NB4 (cell line): ENCODE measurements around the gene HEMK1.

Source experiments
- DNase-seq: peaks from one replicate; pipeline ENCODE4 v3.0.0; 2010; ENCODE audit warnings: low read depth
- H3K4me3 ChIP-seq: one replicate; pipeline ENCODE4 v1.5.1; 2011; ENCODE audit warnings: mild to moderate bottlenecking, low read depth, low read length, moderate library complexity
- CTCF ChIP-seq: IDR thresholded peaks from one replicate; pipeline ENCODE4 v1.5.1; 2012; ENCODE audit warnings: low read depth, low read length
- MAX ChIP-seq: IDR thresholded peaks from 2 replicates; pipeline ENCODE4 v1.6.1; 2011; ENCODE audit warnings: low read depth, low read length
- MYC ChIP-seq: IDR thresholded peaks from 2 replicates; pipeline ENCODE4 v1.6.1; 2011; ENCODE audit warnings: low read depth, low read length
- POLR2A ChIP-seq: IDR thresholded peaks from 2 replicates; pipeline ENCODE4 v1.6.1; 2011; ENCODE audit warnings: mild to moderate bottlenecking; ENCODE audit not compliant: insufficient read length; ENCODE audit errors: extremely low read depth

The HEMK1 gene

GRCh38 chr3:50583897-50584296 lies 14.6 kb downstream of the HEMK1 start:
- DNase-seq, result no peak
- no peak overlapping the region for H3K4me3 ChIP-seq
- TF ChIP-seq POLR2A (no peak), MYC (no peak), MAX (no peak), CTCF (no peak)

GRCh38 chr3:50584391-50584790 lies 15.1 kb downstream of the HEMK1 start:
- H3K4me3 ChIP-seq, result no peak overlapping the region
- TF ChIP-seq MYC, result no peak
- TF ChIP-seq POLR2A, result no peak
- no peak for TF ChIP-seq CTCF
- TF ChIP-seq MAX, result no peak
- no peak for DNase-seq

GRCh38 chr3:50585919-50586762 lies 16.8 kb downstream of the HEMK1 start:
- H3K4me3 ChIP-seq, result no peak overlapping the region
- no peak for TF ChIP-seq POLR2A
- no peak for TF ChIP-seq MYC
- TF ChIP-seq MAX, result no peak
- no peak for TF ChIP-seq CTCF
- no peak for DNase-seq

GRCh38 chr3:50586763-50587070 lies 17.4 kb downstream of the HEMK1 start:
- DNase-seq, result no peak
- H3K4me3 ChIP-seq, result no peak overlapping the region
- TF ChIP-seq CTCF (no peak), MYC (no peak), MAX (no peak), POLR2A (no peak)

- TF ChIP-seq MAX, result no peak
- TF ChIP-seq CTCF, result no peak
- TF ChIP-seq POLR2A, result no peak
- TF ChIP-seq MYC, result no peak
- H3K4me3 ChIP-seq, result no peak overlapping the region
- no peak for DNase-seq
Measured at GRCh38 chr3:50587373-50587772, 18.1 kb downstream of the HEMK1 start.
